Body of pancreas (tissue), 4 donors: Measurements from ENCODE around the gene MFAP4.

Experiments
- CTCF ChIP-seq, 7 experiments: fragments of 450-650 bp in 4 of 7; fragments of 200-600 bp in 3 of 7; sonication (generic) in 3 of 7; IDR thresholded peaks; one replicate each; pipeline ENCODE4 v1.5.1; 2016 to 2019; ENCODE audit warnings: antibody characterized with exemption in 7 of 7
- POLR2A ChIP-seq, 3 donors: fragments of 450-650 bp; IDR thresholded peaks; one replicate each; pipeline ENCODE4 v1.6.1; 2016; ENCODE audit warnings: antibody characterized with exemption in 3 of 3, mild to moderate bottlenecking in 2 of 3

DNA sequence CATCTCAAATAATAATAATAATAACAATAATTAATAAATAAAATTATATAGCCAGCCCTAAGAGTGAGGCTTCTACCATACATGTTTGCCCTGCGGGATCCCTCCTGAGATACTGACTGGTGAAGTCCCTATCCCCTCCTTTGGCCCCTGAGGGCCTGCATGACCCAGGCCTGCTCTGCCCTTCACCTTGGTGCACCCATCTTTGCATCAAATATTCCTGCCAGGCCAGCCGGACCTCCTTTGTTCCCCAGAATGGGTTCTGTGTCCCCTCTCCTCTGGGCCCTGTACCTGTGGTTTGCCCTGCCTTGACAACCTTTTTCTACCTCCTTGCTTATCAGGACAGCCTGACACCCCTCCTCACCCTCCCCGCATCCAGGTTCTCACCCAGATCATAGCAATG, 22.1 kb upstream of the MFAP4 start:
- no peak for TF ChIP-seq CTCF (IDR thresholded peaks at IDR 0.05)
- no peak for TF ChIP-seq POLR2A (IDR thresholded peaks at IDR 0.05)
